ENCODE measurements around the gene SH2D3C. TPM values are rescaled to one million over a fixed set of nuclear protein-coding genes. Genes with fewer than 3 reads are reported as not detected.
"Not testable (repeated sequence)": the region's sequence is repeated elsewhere in the genome, so short reads cannot be mapped to it uniquely, and the experiment has no call there.

The SH2D3C gene
- total RNA-seq, 1 donor from 2014 or later, result 137 TPM

DNA sequence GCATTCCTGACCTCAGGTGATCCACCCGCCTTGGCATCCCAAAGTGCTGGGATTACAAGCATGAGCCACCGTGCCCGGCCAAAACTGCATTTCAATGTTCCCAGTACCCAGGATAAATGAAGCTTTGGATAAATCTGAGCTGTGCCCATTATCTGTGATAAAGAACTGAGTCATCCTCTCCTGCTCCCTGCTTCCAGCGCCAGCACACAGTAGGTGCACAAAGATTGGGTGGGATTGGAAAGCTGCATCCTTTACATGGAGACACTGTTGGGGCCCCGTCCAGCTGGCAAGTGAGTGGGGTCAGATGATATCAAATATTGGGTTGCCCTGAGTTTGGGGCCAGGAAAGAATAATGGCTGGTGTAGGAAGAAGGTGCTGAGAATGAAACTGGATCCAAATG lies 17.4 kb downstream of the SH2D3C start:
- Mint-ChIP-seq H3K36me3 (ENCODE audit: low read depth, unreplicated experiment) (peaks cover 40% of the 10 kb centered on the region), H3K9me3 (ENCODE audit: unreplicated experiment) (no peaks in the 10 kb centered on the region), H3K27me3 (ENCODE audit: unreplicated experiment) (peaks cover 13% of the 10 kb centered on the region), H3K4me3 (ENCODE audit: unreplicated experiment) (no peak overlapping the region), H3K27ac (ENCODE audit: unreplicated experiment) (peak overlapping the region; percentile 42), H3K4me1 (ENCODE audit: unreplicated experiment) (peaks cover 58% of the 10 kb centered on the region)
- TF ChIP-seq, protein P1, sequence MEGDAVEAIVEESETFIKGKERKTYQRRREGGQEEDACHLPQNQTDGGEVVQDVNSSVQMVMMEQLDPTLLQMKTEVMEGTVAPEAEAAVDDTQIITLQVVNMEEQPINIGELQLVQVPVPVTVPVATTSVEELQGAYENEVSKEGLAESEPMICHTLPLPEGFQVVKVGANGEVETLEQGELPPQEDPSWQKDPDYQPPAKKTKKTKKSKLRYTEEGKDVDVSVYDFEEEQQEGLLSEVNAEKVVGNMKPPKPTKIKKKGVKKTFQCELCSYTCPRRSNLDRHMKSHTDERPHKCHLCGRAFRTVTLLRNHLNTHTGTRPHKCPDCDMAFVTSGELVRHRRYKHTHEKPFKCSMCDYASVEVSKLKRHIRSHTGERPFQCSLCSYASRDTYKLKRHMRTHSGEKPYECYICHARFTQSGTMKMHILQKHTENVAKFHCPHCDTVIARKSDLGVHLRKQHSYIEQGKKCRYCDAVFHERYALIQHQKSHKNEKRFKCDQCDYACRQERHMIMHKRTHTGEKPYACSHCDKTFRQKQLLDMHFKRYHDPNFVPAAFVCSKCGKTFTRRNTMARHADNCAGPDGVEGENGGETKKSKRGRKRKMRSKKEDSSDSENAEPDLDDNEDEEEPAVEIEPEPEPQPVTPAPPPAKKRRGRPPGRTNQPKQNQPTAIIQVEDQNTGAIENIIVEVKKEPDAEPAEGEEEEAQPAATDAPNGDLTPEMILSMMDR (IDR thresholded peaks at IDR 0.05; ENCODE audit: unreplicated experiment), result no peak
- DNase-seq (ENCODE audit: low spot score), result no peak

DNA sequence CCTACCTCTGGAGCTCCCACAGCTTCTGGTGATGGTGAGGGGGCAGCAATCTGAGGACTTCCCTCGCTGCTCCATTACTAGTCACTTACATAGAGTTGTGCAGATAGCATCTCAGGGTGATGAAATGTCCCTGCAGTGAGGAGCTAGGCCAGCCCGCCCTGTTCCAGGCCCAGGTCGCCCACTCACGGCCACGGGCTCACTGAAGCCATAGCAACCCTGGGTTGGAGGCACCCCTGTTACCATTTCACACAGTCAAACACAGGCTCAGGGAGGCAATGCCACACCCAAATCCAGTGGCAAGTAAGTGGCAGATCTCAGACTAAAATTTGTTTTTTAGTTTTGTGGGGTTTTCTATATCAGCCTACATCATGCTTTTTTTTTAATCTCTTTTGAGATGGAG lies 19.6 kb downstream of the SH2D3C start:
- Mint-ChIP-seq H3K27me3 (ENCODE audit: unreplicated experiment) (peaks cover 14% of the 10 kb centered on the region), H3K36me3 (ENCODE audit: low read depth, unreplicated experiment) (peaks cover 24% of the 10 kb centered on the region)

DNA sequence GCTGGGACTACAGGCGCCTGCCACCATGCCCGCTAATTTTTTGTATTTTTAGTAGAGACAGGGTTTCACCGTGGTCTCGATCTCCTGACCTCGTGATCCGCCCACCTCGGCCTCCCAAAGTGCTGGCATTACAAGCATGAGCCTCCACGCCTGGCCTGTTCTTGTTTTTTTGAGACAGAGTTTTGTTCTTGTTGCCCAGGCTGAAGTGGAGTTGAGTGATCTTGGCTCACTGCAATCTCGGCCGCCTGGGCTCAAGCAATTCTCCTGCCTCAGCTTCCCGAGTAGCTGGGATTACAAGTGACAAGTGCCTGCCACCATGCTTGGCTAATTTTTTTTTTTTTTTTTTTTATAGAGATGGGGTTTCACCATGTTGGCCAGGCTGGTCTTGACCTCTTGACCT lies 21.7 kb downstream of the SH2D3C start:
- Mint-ChIP-seq H3K36me3 (ENCODE audit: low read depth, unreplicated experiment) (peaks cover 30% of the 10 kb centered on the region), H3K4me1 (ENCODE audit: unreplicated experiment) (peaks cover 23% of the 10 kb centered on the region)
- H3K27me3 Mint-ChIP-seq (ENCODE audit: unreplicated experiment); H3K4me3 Mint-ChIP-seq (ENCODE audit: unreplicated experiment); DNase-seq (ENCODE audit: low spot score); H3K27ac Mint-ChIP-seq (ENCODE audit: unreplicated experiment); H3K9me3 Mint-ChIP-seq (ENCODE audit: unreplicated experiment): not testable (repeated sequence)

More for the DNA sequence above, 19.6 kb downstream of the SH2D3C start:
- H3K4me3 Mint-ChIP-seq (ENCODE audit: unreplicated experiment), result peak overlapping the region; percentile 73
- H3K4me1 Mint-ChIP-seq (ENCODE audit: unreplicated experiment), result peaks cover 37% of the 10 kb centered on the region
- TF ChIP-seq, protein P1 (IDR thresholded peaks at IDR 0.05; ENCODE audit: unreplicated experiment), result no peak
- peak overlapping the region; percentile 42 for H3K27ac Mint-ChIP-seq (ENCODE audit: unreplicated experiment)
- H3K9me3 Mint-ChIP-seq (ENCODE audit: unreplicated experiment), result no peaks in the 10 kb centered on the region
- no peak for DNase-seq (ENCODE audit: low spot score)

DNA sequence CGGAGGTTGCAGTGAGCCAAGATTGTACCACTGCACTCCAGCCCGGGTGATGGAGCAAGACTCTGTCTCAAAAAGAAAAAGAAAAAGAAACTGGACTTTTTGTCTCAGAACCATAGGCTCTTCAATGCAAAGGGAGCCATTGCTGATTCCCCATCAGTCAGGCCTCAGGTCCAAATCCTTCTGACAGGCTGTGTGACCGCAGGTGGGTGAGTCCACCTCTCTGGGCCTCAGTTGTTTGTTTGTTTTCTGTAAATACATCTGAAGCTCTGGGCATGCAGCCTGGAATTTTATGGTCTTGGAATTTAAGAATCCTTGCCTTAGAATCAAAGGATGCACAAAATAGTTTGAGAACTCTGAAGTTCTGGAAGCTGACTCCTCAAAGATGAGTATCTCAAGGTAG lies 22.2 kb downstream of the SH2D3C start:
- Mint-ChIP-seq H3K27ac (ENCODE audit: unreplicated experiment) (no peak overlapping the region), H3K4me1 (ENCODE audit: unreplicated experiment) (peaks cover 18% of the 10 kb centered on the region), H3K4me3 (ENCODE audit: unreplicated experiment) (no peak overlapping the region), H3K27me3 (ENCODE audit: unreplicated experiment) (peaks cover 13% of the 10 kb centered on the region), H3K36me3 (ENCODE audit: low read depth, unreplicated experiment) (peaks cover 34% of the 10 kb centered on the region), H3K9me3 (ENCODE audit: unreplicated experiment) (no peaks in the 10 kb centered on the region)
- TF ChIP-seq, protein P1 (IDR thresholded peaks at IDR 0.05; ENCODE audit: unreplicated experiment), result no peak
- no peak for DNase-seq (ENCODE audit: low spot score)

DNA sequence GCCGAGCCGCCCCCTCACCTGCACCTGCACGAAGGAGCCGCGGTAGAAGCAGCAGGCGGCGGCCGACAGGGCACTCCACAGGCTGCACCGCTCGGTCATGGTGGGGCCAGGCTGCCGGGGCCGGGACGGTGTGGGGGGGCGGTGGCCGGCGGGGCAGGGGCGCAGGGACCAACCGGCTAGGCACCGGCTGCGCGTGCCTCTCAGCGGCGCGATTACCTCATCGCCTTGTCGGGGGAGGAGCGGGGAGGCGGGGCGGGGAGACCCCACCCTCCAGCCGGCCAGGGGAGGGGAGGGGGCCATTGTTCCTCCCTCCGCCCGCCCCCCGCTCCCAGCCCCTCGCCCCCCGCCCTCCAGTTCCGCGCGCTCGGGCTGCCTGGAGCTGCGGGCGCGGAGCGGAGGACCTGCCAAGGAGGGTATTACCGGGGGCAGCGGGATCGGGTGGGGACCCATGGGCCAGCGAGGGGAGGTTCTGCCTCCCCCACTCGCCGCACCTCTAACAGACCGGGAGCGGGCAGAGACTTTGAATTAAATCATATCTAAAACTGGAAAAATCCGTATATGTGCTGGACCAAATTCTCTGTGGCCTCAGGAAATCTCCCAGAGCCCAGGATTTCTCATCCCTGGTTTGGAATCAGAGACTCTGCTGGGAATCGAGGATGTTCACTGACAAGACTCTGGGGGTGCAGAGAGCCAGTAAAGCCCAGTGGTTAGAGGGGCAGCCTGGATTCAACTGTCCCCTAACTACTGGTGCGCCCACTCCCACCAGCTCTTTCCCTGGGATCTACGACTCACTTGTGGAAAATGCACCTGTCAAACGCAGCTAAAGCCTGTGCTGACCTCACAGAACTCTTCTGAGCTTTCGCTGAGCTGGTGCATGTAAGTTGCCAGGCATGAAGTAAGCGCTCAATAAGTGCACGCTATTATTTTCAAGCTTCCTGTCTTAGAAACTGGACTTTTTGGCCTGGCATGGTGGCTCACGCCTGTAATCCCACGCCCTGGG lies 23.1 kb downstream of the SH2D3C start:
- Mint-ChIP-seq H3K27ac (ENCODE audit: unreplicated experiment) (no peak overlapping the region), H3K9me3 (ENCODE audit: unreplicated experiment) (no peaks in the 10 kb centered on the region), H3K36me3 (ENCODE audit: low read depth, unreplicated experiment) (peaks cover 38% of the 10 kb centered on the region), H3K27me3 (ENCODE audit: unreplicated experiment) (peaks cover 17% of the 10 kb centered on the region), H3K4me1 (ENCODE audit: unreplicated experiment) (peaks cover 17% of the 10 kb centered on the region), H3K4me3 (ENCODE audit: unreplicated experiment) (peak overlapping the region; percentile 78)
- DNase-seq (ENCODE audit: low spot score), result peak; percentile 79
- TF ChIP-seq, protein P1 (IDR thresholded peaks at IDR 0.05; ENCODE audit: unreplicated experiment), result no peak
